Amygdala (tissue), 56 donors: ENCODE results near the gene STRBP.

ENCODE experiments used
- DNase-seq, 56 donors: peaks; one replicate each; lab custom pipeline; 2025; lab: John Stamatoyannopoulos, UW

STRBP gene

DNA sequence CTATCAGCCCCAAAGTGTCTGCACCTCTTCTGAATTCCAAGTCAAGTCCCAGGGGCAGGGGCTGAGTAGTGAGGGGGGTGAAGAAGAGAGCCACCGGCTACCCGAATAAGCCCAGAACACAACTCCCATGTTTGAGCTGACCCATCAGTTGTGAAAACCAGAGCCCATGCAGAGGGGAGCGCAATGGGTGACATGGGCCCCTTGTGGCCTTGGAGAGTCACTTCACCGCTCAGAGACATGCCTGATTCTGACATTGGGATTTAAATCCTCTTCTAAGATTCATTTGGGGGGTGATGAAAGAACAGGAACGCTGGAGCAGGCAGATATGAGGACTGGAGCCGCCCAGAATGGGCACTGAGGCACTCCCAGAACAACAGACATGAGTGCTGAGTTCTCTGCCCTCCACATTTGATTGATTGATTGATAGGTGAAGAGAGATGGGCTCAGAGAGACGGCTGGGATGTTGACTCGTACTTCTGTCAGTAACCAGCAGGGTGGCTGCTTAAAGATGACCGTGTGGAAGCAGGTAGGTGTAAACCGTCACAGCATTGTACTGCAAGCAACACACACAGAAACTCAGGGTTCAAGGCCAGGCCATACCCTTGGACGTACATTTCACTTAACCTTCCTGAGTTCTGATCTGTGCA, 160.6 kb downstream of the STRBP start:
- DNase-seq: no peak

- no peak for DNase-seq
Measured at GRCh38 chr9:123105490-123105889, 162.9 kb downstream of the STRBP start.

- no peak for DNase-seq
Measured at GRCh38 chr9:123104807-123105206, 163.6 kb downstream of the STRBP start.

DNA sequence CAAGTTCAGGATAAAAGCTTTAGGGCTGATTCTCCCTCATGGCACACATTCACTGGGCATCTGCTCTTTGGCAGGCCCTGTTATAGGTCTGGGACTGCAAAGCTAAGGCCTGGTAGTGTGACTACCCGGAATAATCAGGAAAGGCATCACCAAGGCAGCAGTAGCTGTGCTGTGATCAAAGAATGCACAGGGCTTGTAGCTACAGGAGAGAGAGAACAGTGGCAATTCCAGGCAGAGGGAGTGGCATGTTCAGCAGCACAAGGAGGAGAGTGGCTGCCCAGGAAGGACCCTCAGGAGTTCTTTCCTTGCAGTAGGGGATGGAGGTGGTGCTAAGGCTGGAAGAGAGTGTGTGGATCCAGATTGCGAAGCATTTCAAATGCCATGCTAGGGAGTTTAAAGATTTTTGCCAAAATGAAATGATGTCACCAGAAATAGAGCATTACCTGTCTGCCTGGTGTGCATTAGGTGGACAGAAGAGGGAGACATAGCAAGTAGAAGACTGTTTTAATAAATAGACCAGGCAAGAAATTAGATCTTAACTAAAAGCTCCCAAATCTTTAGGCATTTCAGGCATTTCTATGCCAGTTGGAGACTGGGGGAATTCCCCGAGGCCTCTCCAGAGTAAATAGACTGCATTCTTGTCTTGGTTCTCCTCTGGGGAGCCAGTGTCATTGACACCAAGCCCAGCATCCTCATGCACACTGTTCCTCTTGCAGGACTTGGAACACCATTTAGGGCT, 165.8 kb downstream of the STRBP start:
- DNase-seq: no peak

- no peak for DNase-seq
Measured at GRCh38 chr9:123099548-123099947, 168.8 kb downstream of the STRBP start.

GRCh38 chr9:123099042-123099441, 169.3 kb downstream of the STRBP start:
- peak in 7 of 56 donors; percentile 22 to 49 (median 42) for DNase-seq

DNA sequence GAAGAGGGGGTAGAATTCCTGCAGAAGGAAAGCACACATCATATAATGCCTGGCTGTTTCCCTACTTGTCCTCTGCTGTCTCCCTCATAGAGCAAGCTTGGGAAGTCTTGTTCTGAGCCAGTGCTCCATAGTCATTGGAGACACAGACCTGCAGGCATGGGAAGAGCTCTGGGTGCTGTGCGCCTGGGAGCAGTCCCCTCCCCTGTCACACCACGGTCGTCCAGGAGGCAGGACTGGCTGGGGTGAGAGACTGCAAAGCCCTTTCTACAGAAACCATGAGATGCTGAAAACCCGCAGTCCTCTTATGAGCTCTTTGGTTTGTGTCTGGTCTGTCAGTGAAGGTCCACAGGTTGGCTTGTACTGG, 170.3 kb downstream of the STRBP start:
- no peak for DNase-seq

GRCh38 chr9:123097430-123098095, 170.8 kb downstream of the STRBP start:
- DNase-seq: no peak

- no peak for DNase-seq
Measured at GRCh38 chr9:123096987-123097386, 171.4 kb downstream of the STRBP start.

- no peak for DNase-seq
Measured at GRCh38 chr9:123093141-123093540, 175.2 kb downstream of the STRBP start.

DNA sequence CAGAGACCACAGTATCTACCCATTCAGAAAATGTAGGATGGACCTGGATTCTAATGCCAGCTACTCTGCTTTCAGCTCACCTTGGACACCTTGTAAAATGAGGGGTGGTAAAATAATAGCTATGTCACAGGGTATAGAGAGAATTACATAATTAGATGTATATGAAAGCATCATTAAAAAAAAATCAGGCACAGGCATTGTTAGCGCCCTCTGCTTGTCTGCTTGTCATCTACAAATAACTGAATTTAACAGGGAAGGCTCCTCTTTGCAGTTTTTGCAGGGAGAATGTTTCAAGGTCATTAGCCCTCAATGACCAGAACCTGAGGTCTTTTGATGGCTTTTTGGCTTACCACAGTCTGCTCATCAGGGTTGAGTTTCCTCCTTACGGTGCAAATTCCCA, 176.9 kb downstream of the STRBP start:
- no peak for DNase-seq

DNA sequence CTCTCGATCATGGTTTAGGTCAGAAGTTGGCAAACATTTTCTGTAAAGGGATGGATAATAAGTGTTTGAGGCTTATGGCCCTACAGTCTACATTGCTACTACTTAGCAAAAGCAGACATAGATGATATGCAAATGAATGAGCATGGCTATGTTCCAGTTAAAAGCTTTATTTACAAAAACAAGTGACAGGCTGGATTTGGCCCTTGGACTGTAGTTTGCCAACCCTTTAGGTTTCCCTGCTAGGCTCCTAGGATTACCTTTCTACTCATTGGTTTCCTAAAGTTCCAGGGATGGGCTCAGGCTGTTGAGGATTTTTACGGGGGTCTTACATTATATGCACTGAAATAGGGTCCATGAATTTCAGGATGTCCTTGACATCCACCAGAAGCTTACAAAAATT, 177.4 kb downstream of the STRBP start:
- no peak for DNase-seq

DNA sequence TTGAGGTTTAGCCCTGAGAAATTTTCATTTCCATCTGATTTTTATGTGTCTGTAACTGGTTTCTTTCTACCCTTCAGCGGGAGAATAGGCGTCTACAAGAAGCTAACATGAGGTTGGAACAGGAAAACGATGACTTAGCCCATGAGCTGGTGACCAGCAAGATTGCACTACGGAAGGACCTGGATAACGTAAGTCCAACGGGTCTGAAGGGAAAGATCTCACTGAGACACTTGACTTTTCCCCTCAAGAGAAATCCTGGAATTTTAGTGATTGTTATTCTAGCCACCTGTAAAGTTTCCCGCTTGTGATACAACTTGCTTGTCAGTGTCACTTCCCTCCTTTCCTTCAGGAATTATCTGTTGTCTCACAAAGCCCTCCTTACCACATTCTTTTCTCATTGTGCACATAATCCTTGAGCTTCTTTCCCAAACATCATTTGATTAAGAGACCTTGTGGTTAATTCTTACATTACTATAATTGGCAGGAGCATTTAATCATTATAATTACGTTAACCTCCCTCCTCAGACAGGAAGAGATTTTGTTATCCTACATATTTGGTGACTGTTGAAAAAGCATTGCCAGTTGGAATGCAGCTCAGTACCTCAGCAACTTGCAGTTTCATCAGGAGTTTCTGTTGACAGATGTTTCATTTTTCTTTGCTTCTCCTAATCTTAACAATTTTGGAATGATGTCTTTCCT, 178.0 kb downstream of the STRBP start:
- DNase-seq: no peak

GRCh38 chr9:123089790-123090189, 178.6 kb downstream of the STRBP start:
- no peak for DNase-seq

DNA sequence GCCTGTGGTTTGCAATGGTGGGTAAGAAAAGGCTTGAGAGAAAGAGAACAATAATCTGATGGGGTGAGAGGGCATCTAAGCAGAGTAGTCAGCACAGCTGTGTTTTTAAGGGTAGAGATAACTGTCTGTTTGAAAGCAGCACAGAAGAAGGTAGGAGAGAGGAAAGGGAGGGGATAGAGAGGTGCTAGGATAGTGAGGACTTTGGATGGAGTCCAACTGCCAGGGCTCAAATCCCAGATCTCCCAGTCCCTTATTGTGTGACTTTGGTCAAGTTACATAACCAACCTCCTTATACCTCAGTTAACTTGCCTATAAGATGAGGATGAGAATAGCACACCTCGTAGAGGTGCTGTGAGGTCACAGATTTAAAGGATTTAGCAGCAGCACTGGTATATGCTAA, 179.3 kb downstream of the STRBP start:
- no peak for DNase-seq

- no peak for DNase-seq
Measured at GRCh38 chr9:123087359-123087888, 181.0 kb downstream of the STRBP start.

GRCh38 chr9:123085916-123086315, 182.5 kb downstream of the STRBP start:
- no peak for DNase-seq

GRCh38 chr9:123084256-123084655, 184.1 kb downstream of the STRBP start:
- DNase-seq: no peak

DNA sequence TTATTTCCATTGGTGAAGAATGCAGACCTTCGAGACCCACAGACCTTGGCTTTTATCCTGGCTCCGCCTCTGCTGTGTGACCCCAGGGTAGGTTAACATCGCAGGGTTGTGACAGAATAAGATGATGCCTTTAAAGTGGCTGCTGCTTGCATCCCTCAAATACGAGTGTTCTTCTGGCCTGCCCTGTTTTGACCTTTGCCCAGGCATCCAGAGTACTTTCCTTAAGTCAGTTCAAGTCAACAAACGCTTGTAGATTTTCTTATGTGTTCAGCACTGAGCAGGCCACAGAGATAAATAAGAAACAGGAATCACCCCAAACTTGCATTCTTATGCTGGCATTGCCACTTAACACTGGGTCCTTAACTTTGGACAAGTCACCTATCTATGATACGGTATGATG, 184.7 kb downstream of the STRBP start:
- DNase-seq: no peak

DNA sequence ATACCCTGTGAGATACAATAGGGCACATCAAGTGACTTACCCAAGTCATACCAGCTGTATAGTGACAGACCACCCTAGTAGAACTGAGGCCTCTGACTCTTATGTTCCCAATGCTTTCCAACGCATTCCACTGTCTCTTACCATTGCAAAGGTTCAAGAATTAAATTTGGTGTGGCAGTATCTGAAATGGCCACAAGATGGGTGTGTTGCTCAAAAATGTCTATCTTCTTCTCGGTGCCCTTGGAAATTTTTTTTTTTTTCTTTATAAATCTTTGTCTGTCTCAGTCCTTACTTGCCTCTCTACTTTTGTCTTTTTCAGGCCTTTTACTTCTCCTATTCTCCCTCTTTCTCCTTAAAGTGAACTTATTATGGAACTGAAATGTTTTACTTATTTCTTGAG, 186.6 kb downstream of the STRBP start:
- DNase-seq: no peak

- DNase-seq: no peak
Measured at GRCh38 chr9:123080444-123080843, 187.9 kb downstream of the STRBP start.
